ENCODE measurements around the gene LRCH3.
A peak's percentile ranks its signal among the peaks of the same experiment; 100 is the strongest.

LRCH3 gene

GRCh38 chr3:197841789-197842188, 50.7 kb downstream of the LRCH3 start:
- Mint-ChIP-seq H3K4me3 (no peak overlapping the region), H3K4me1 (peaks cover 8% of the 10 kb centered on the region), H3K36me3 (peaks cover 59% of the 10 kb centered on the region), H3K27me3 (no peaks in the 10 kb centered on the region), H3K27ac (peak overlapping the region; percentile 37), H3K9me3 (no peaks in the 10 kb centered on the region)
- ATAC-seq, result no peak

- H3K4me3 Mint-ChIP-seq, result no peak overlapping the region
- H3K4me1 Mint-ChIP-seq, result peaks cover 34% of the 10 kb centered on the region
- H3K27me3 Mint-ChIP-seq, result no peaks in the 10 kb centered on the region
- peaks cover 84% of the 10 kb centered on the region for H3K36me3 Mint-ChIP-seq
- peak overlapping the region; percentile 81 for H3K27ac Mint-ChIP-seq
- ATAC-seq, result no peak
- no peaks in the 10 kb centered on the region for H3K9me3 Mint-ChIP-seq
These were observed 55.4 kb downstream of the LRCH3 start for GRCh38 chr3:197846491-197846890.

GRCh38 chr3:197847866-197848401, 56.9 kb downstream of the LRCH3 start:
- H3K27me3 Mint-ChIP-seq, result no peaks in the 10 kb centered on the region
- ATAC-seq, result peak; percentile 94
- peak overlapping the region; percentile 77 for H3K27ac Mint-ChIP-seq
- H3K4me1 Mint-ChIP-seq, result peaks cover 34% of the 10 kb centered on the region
- peaks cover 85% of the 10 kb centered on the region for H3K36me3 Mint-ChIP-seq
- no peaks in the 10 kb centered on the region for H3K9me3 Mint-ChIP-seq
- H3K4me3 Mint-ChIP-seq, result peak overlapping the region; percentile 68

GRCh38 chr3:197854596-197855343, 63.7 kb downstream of the LRCH3 start:
- H3K4me1 Mint-ChIP-seq, result peaks cover 21% of the 10 kb centered on the region
- H3K4me3 Mint-ChIP-seq, result no peak overlapping the region
- H3K36me3 Mint-ChIP-seq, result peaks cover 83% of the 10 kb centered on the region
- no peak for ATAC-seq
- no peaks in the 10 kb centered on the region for H3K27me3 Mint-ChIP-seq
- no peaks in the 10 kb centered on the region for H3K9me3 Mint-ChIP-seq
- H3K27ac Mint-ChIP-seq, result no peak overlapping the region

GRCh38 chr3:197855571-197855970, 64.5 kb downstream of the LRCH3 start:
- peaks cover 80% of the 10 kb centered on the region for H3K36me3 Mint-ChIP-seq
- no peak overlapping the region for H3K27ac Mint-ChIP-seq
- H3K4me3 Mint-ChIP-seq, result no peak overlapping the region
- H3K4me1 Mint-ChIP-seq, result peaks cover 24% of the 10 kb centered on the region
- H3K9me3 Mint-ChIP-seq, result no peaks in the 10 kb centered on the region
- H3K27me3 Mint-ChIP-seq, result no peaks in the 10 kb centered on the region
- ATAC-seq, result no peak

- Mint-ChIP-seq H3K4me3 (no peak overlapping the region), H3K27ac (no peak overlapping the region), H3K4me1 (peaks cover 20% of the 10 kb centered on the region), H3K27me3 (no peaks in the 10 kb centered on the region), H3K36me3 (peaks cover 79% of the 10 kb centered on the region), H3K9me3 (no peaks in the 10 kb centered on the region)
- no peak for ATAC-seq
These were observed 65.3 kb downstream of the LRCH3 start for GRCh38 chr3:197856199-197856816.

GRCh38 chr3:197858133-197858532, 67.1 kb downstream of the LRCH3 start:
- H3K36me3 Mint-ChIP-seq, result peaks cover 73% of the 10 kb centered on the region
- H3K4me1 Mint-ChIP-seq, result peaks cover 23% of the 10 kb centered on the region
- H3K4me3 Mint-ChIP-seq, result peak overlapping the region; percentile 82
- peak overlapping the region; percentile 87 for H3K27ac Mint-ChIP-seq
- no peaks in the 10 kb centered on the region for H3K9me3 Mint-ChIP-seq
- H3K27me3 Mint-ChIP-seq, result no peaks in the 10 kb centered on the region
- ATAC-seq, result peak; percentile 86

- no peaks in the 10 kb centered on the region for H3K27me3 Mint-ChIP-seq
- peak; percentile 84 for ATAC-seq
- no peaks in the 10 kb centered on the region for H3K9me3 Mint-ChIP-seq
- H3K4me3 Mint-ChIP-seq, result peak overlapping the region; percentile 82
- H3K36me3 Mint-ChIP-seq, result peaks cover 74% of the 10 kb centered on the region
- peak overlapping the region; percentile 87 for H3K27ac Mint-ChIP-seq
- H3K4me1 Mint-ChIP-seq, result peaks cover 23% of the 10 kb centered on the region
These were observed 67.5 kb downstream of the LRCH3 start for GRCh38 chr3:197858598-197858997.

- ATAC-seq, result no peak
- Mint-ChIP-seq H3K9me3 (no peaks in the 10 kb centered on the region), H3K36me3 (peaks cover 40% of the 10 kb centered on the region), H3K27me3 (no peaks in the 10 kb centered on the region), H3K4me3 (no peak overlapping the region), H3K27ac (no peak overlapping the region), H3K4me1 (peaks cover 5% of the 10 kb centered on the region)
These were observed 75.0 kb downstream of the LRCH3 start for GRCh38 chr3:197866035-197866434.

GRCh38 chr3:197873329-197873728, 82.3 kb downstream of the LRCH3 start:
- Mint-ChIP-seq H3K36me3 (peaks cover 48% of the 10 kb centered on the region), H3K27me3 (no peaks in the 10 kb centered on the region), H3K4me1 (no peaks in the 10 kb centered on the region), H3K27ac (no peak overlapping the region), H3K9me3 (no peaks in the 10 kb centered on the region), H3K4me3 (no peak overlapping the region)
- ATAC-seq, result no peak

GRCh38 chr3:197874064-197874463, 83.0 kb downstream of the LRCH3 start:
- no peaks in the 10 kb centered on the region for H3K4me1 Mint-ChIP-seq
- no peak for ATAC-seq
- H3K4me3 Mint-ChIP-seq, result no peak overlapping the region
- H3K27ac Mint-ChIP-seq, result no peak overlapping the region
- no peaks in the 10 kb centered on the region for H3K9me3 Mint-ChIP-seq
- H3K36me3 Mint-ChIP-seq, result peaks cover 41% of the 10 kb centered on the region
- no peaks in the 10 kb centered on the region for H3K27me3 Mint-ChIP-seq

GRCh38 chr3:197874653-197875052, 83.6 kb downstream of the LRCH3 start:
- Mint-ChIP-seq H3K36me3 (peaks cover 41% of the 10 kb centered on the region), H3K4me1 (no peaks in the 10 kb centered on the region), H3K9me3 (no peaks in the 10 kb centered on the region), H3K4me3 (no peak overlapping the region), H3K27ac (no peak overlapping the region), H3K27me3 (no peaks in the 10 kb centered on the region)
- no peak for ATAC-seq

GRCh38 chr3:197877902-197878301, 86.8 kb downstream of the LRCH3 start:
- no peak for ATAC-seq
- Mint-ChIP-seq H3K9me3 (no peaks in the 10 kb centered on the region), H3K4me3 (no peak overlapping the region), H3K4me1 (peaks cover 7% of the 10 kb centered on the region), H3K27ac (no peak overlapping the region), H3K27me3 (no peaks in the 10 kb centered on the region), H3K36me3 (peaks cover 44% of the 10 kb centered on the region)

GRCh38 chr3:197878427-197878826, 87.4 kb downstream of the LRCH3 start:
- Mint-ChIP-seq H3K36me3 (peaks cover 44% of the 10 kb centered on the region), H3K4me3 (no peak overlapping the region), H3K9me3 (no peaks in the 10 kb centered on the region), H3K27ac (peak overlapping the region; percentile 62), H3K27me3 (no peaks in the 10 kb centered on the region), H3K4me1 (peaks cover 7% of the 10 kb centered on the region)
- peak; percentile 82 for ATAC-seq

- Mint-ChIP-seq H3K4me3 (no peak overlapping the region), H3K27ac (peak overlapping the region; percentile 83), H3K4me1 (peaks cover 7% of the 10 kb centered on the region), H3K9me3 (no peaks in the 10 kb centered on the region), H3K36me3 (peaks cover 46% of the 10 kb centered on the region), H3K27me3 (no peaks in the 10 kb centered on the region)
- ATAC-seq, result no peak
These were observed 89.6 kb downstream of the LRCH3 start for GRCh38 chr3:197880491-197881269.
